Prostate gland (tissue), 2 donors: ENCODE results near the gene IPO11.

Experiments
- POLR2A ChIP-seq: fragments of 450-650 bp; IDR thresholded peaks from one replicate; pipeline ENCODE4 v1.6.1; 2016; ENCODE audit warnings: antibody characterized with exemption, mild to moderate bottlenecking
- TF ChIP-seq, protein P1 (sequence below), 4 experiments: fragments of 200-600 bp in 2 of 4; fragments of 450-650 bp in 2 of 4; sonication (generic) in 2 of 4; IDR thresholded peaks; 1 replicate in 3 of 4; 2 replicates in 1 of 4; pipeline ENCODE4 v1.5.1; 2016 to 2019; ENCODE audit warnings: antibody characterized with exemption in 4 of 4, mild to moderate bottlenecking in 2 of 4, moderate library complexity in 2 of 4

DNA sequence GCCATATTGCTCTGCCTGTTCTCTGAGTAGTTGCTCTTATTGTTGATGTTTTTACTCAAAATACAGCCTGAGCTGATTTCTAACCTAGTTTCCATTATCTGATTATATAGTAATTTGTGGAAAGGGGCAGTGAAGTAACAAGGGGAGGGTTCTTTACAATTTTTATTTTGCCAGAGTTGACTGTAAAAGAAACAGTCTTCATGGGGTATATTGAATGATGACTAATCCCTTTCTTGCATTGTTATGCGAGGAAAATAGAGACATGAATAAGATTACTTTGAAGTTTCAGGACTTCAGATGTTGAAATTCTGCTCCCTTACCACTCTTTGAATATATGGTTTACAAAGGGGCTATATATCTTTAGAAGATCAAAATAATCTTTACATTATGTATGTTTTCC, 156.9 kb downstream of the IPO11 start:
- TF ChIP-seq, protein P1, sequence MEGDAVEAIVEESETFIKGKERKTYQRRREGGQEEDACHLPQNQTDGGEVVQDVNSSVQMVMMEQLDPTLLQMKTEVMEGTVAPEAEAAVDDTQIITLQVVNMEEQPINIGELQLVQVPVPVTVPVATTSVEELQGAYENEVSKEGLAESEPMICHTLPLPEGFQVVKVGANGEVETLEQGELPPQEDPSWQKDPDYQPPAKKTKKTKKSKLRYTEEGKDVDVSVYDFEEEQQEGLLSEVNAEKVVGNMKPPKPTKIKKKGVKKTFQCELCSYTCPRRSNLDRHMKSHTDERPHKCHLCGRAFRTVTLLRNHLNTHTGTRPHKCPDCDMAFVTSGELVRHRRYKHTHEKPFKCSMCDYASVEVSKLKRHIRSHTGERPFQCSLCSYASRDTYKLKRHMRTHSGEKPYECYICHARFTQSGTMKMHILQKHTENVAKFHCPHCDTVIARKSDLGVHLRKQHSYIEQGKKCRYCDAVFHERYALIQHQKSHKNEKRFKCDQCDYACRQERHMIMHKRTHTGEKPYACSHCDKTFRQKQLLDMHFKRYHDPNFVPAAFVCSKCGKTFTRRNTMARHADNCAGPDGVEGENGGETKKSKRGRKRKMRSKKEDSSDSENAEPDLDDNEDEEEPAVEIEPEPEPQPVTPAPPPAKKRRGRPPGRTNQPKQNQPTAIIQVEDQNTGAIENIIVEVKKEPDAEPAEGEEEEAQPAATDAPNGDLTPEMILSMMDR (IDR thresholded peaks at IDR 0.05), result no peak
- TF ChIP-seq POLR2A, result no peak
